Suprapubic skin (tissue), 3 donors: Measurements from ENCODE around the gene ZNF491.

ENCODE experiments used
- POLR2A ChIP-seq, 2 donors: fragments of 450-650 bp; IDR thresholded peaks; one replicate each; pipeline ENCODE4 v1.6.1; 2017; ENCODE audit warnings: antibody characterized with exemption in 2 of 2, mild to moderate bottlenecking in 2 of 2, moderate library complexity in 2 of 2
- TF ChIP-seq, protein P1 (sequence below), 2 donors: fragments of 200-600 bp in 1 of 2; fragments of 450-650 bp in 1 of 2; sonication (generic) in 1 of 2; IDR thresholded peaks; one replicate each; pipeline ENCODE4 v1.5.1; 2016 to 2019; ENCODE audit warnings: antibody characterized with exemption in 2 of 2, mild to moderate bottlenecking in 1 of 2, moderate library complexity in 1 of 2

DNA sequence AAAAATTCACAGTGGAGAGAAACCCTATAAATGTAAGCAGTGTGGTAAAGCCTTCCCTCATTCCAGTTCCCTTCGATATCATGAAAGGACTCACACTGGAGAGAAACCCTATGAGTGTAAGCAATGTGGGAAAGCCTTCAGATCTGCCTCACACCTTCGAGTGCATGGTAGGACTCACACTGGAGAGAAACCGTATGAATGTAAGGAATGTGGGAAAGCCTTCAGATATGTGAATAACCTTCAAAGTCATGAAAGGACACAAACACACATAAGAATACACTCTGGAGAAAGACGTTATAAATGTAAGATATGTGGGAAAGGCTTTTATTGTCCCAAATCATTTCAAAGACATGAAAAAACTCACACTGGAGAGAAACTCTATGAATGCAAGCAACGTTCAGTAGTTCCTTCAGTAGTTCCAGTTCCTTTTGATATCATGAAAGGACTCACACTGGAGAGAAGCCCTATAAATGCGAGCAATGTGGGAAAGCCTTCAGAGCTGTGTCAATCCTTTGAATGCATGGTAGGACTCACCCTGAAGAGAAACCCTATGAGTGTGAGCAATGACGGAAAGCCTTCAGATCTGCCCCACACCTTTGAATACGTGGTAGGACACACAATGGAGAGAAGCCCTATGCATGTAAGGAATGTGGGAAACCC is 34.1 kb downstream of the ZNF491 start:
- no peak for TF ChIP-seq POLR2A (IDR thresholded peaks at IDR 0.05)
- TF ChIP-seq, protein P1, sequence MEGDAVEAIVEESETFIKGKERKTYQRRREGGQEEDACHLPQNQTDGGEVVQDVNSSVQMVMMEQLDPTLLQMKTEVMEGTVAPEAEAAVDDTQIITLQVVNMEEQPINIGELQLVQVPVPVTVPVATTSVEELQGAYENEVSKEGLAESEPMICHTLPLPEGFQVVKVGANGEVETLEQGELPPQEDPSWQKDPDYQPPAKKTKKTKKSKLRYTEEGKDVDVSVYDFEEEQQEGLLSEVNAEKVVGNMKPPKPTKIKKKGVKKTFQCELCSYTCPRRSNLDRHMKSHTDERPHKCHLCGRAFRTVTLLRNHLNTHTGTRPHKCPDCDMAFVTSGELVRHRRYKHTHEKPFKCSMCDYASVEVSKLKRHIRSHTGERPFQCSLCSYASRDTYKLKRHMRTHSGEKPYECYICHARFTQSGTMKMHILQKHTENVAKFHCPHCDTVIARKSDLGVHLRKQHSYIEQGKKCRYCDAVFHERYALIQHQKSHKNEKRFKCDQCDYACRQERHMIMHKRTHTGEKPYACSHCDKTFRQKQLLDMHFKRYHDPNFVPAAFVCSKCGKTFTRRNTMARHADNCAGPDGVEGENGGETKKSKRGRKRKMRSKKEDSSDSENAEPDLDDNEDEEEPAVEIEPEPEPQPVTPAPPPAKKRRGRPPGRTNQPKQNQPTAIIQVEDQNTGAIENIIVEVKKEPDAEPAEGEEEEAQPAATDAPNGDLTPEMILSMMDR (IDR thresholded peaks at IDR 0.05), result no peak
